A549 (cell line): Measurements from ENCODE around the gene AFF1.

Experiments
- BHLHE40 ChIP-seq: IDR thresholded peaks from 2 replicates; pipeline ENCODE4 v1.6.1; 2012; ENCODE audit warnings: low read depth, low read length, inconsistent platforms
- CEBPB ChIP-seq, 2 experiments: fragments of >200 bp in 1 of 2; sonication (Bioruptor Twin) in 1 of 2; formaldehyde crosslinking in 1 of 2; IDR thresholded peaks; 2 replicates each; pipeline ENCODE4 v1.6.1; 2012 to 2016
- CTCF ChIP-seq: fragments of >200 bp; sonication (Bioruptor Twin); formaldehyde crosslinking; IDR thresholded peaks from 3 replicates; pipeline ENCODE4 v1.5.1; 2016
- E2F6 ChIP-seq: IDR thresholded peaks from 2 replicates; pipeline ENCODE4 v1.6.1; 2012; ENCODE audit warnings: low read depth, borderline replicate concordance
- EP300 ChIP-seq, 2 experiments: fragments of >200 bp; sonication (Bioruptor Twin); formaldehyde crosslinking; IDR thresholded peaks; 2 replicates in 1 of 2; 3 replicates in 1 of 2; pipeline ENCODE4 v1.6.1; 2016 to 2017
- KDM1A ChIP-seq: fragments of 200-600 bp; sonication (generic); IDR thresholded peaks from 2 replicates; pipeline ENCODE4 v1.6.1; 2016; ENCODE audit warnings: low read depth, mild to moderate bottlenecking
- POLR2A ChIP-seq: IDR thresholded peaks from 2 replicates; pipeline ENCODE4 v1.6.1; 2012; ENCODE audit warnings: mild to moderate bottlenecking, low read length
- RAD21 ChIP-seq, 2 experiments: fragments of >200 bp in 1 of 2; sonication (Bioruptor Twin) in 1 of 2; formaldehyde crosslinking in 1 of 2; IDR thresholded peaks in 1 of 2; conservative IDR thresholded peaks in 1 of 2; 2 replicates in 1 of 2; 3 replicates in 1 of 2; pipeline ENCODE4 v1.6.1; 2012 to 2018; ENCODE audit warnings: inconsistent platforms in 1 of 2
- ZFP36 ChIP-seq: fragments of 450-650 bp; IDR thresholded peaks from 2 replicates; pipeline ENCODE4 v1.6.1; 2014; ENCODE audit warnings: borderline replicate concordance; ENCODE audit not compliant: partially characterized antibody
- TF ChIP-seq, protein P1 (sequence below): fragments of 200-600 bp; sonication (generic); IDR thresholded peaks from 2 replicates; pipeline ENCODE4 v1.6.1; 2016; ENCODE audit warnings: antibody characterized with exemption, mild to moderate bottlenecking, moderate library complexity

- TF ChIP-seq KDM1A: no peak
- TF ChIP-seq RAD21 (conservative IDR thresholded peaks at IDR 0.05 in 1 of 2, IDR thresholded peaks at IDR 0.05 in 1 of 2): no peak
- TF ChIP-seq CEBPB (IDR thresholded peaks at IDR 0.05): no peak
- no peak for TF ChIP-seq EP300 (IDR thresholded peaks at IDR 0.05)
- TF ChIP-seq CTCF: no peak
- TF ChIP-seq, protein P1, sequence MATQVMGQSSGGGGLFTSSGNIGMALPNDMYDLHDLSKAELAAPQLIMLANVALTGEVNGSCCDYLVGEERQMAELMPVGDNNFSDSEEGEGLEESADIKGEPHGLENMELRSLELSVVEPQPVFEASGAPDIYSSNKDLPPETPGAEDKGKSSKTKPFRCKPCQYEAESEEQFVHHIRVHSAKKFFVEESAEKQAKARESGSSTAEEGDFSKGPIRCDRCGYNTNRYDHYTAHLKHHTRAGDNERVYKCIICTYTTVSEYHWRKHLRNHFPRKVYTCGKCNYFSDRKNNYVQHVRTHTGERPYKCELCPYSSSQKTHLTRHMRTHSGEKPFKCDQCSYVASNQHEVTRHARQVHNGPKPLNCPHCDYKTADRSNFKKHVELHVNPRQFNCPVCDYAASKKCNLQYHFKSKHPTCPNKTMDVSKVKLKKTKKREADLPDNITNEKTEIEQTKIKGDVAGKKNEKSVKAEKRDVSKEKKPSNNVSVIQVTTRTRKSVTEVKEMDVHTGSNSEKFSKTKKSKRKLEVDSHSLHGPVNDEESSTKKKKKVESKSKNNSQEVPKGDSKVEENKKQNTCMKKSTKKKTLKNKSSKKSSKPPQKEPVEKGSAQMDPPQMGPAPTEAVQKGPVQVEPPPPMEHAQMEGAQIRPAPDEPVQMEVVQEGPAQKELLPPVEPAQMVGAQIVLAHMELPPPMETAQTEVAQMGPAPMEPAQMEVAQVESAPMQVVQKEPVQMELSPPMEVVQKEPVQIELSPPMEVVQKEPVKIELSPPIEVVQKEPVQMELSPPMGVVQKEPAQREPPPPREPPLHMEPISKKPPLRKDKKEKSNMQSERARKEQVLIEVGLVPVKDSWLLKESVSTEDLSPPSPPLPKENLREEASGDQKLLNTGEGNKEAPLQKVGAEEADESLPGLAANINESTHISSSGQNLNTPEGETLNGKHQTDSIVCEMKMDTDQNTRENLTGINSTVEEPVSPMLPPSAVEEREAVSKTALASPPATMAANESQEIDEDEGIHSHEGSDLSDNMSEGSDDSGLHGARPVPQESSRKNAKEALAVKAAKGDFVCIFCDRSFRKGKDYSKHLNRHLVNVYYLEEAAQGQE: no peak
- TF ChIP-seq E2F6: no peak
- no peak for TF ChIP-seq ZFP36
- TF ChIP-seq POLR2A: no peak
- TF ChIP-seq BHLHE40: no peak
Measured at GRCh38 chr4:87074121-87074488, 139.3 kb downstream of the AFF1 start.
